GM10847 (cell line): ENCODE results near the gene EXPH5.

Experiments
- POLR2A ChIP-seq: IDR thresholded peaks from 2 replicates; pipeline ENCODE4 v1.6.1; 2011; ENCODE audit not compliant: insufficient read length; ENCODE audit errors: extremely low read depth

EXPH5 gene

DNA sequence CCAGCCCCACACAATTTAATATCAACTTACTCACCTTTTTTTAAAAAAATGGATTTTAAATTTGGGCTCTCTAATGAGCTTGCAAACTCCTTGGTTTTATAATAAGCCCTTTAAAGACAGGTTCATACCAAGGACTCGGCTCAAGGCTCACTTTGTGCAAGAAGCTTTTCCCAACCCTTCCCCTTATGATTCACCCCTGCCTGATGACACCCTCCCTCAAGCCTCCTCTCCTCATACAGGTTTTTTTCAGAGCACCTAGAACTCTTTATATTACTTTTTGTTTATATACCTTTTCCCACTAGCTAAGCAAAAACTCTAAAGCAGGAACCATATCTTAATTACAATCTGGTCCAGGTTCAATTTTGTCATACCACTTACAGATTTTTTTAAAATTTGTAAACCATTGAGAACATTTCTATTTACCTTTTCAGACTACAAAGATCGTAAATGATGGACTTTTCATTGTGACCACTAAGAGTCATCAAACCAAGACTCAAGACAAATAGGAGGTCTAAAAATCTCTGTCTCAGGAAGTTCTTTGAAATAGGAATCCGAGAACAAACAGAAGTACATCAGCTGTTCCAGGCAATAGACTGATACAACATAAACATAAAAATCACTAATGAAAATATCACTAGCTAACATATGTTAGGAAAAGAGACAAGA, 13.1 kb upstream of the EXPH5 start:
- no peak for TF ChIP-seq POLR2A

DNA sequence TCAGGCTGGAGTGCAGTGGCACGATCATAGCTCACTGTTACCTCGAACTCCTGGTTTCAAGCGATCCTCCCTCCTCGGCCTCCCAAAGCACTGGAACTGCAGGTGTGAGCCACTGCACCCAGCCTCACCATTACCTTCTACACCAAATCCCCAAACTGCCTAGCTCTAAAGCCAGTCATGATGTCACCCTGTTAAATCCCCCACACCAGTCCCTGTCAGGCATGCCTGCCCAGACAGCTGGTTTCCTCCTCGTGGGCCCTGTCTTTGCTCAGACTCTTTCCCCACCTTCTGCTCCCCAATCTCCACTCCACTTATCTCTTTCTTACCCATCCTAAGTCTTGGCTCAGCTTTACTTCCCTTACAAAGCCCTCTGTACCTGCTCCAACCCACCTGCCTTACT, 12.5 kb upstream of the EXPH5 start:
- no peak for TF ChIP-seq POLR2A

DNA sequence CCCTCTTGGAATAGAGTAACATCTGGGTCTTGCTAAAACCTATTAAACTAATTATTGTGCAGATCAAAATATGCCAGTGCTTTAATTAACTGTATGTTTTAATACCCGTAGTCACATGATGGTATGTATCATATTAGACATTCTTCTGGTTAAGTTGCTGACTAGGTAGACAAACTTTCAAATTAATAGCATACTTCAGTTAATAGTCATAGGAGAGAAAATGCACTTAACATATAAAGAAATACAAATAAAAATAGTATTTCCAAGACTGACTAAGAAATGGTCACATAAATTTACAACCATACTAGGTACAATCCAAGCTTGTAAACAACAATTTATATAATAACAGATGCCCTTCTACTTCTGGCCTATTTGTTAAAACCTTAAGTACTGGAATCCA, 7.6 kb upstream of the EXPH5 start:
- TF ChIP-seq POLR2A = no peak

DNA sequence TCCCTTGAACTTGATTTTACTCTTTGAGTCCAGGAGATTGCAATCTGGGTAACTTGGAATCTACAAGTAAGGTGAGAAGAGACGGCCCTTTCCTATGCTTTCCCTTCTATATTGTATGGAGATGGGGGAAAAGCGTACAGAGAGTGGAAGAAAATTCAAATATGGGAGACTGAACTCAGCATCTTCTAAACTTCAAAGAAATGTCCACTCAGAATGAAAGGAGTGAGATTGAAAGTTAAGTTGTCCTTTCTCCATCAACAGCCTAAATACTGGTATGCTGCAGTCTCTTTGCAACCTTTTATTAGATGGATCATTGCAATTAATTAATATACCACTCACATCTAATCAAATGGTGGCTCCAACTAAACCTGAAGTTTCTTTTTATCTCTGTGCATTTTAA, 6.4 kb upstream of the EXPH5 start:
- no peak for TF ChIP-seq POLR2A

- TF ChIP-seq POLR2A = no peak
Measured at GRCh38 chr11:108597736-108598355, 4.3 kb upstream of the EXPH5 start.

DNA sequence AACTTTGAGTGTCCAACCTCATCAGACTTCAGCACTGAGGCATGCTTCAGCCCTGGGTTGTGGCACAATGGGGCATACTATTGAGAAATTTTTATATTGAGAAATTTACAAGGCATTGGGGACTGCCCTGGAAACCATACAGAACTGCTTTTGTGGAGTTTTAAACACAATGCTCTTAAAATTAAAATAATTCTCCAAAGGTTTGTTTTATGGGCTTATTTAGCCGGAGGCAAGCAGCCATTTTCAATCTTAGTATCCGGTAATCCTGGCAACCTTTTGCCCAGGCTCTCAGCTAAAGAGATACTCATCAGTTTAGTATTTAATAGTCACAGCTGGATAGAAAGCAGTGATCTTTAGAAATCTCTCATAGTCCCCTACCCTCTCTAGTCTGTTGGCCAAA, 3.1 kb upstream of the EXPH5 start:
- no peak for TF ChIP-seq POLR2A

GRCh38 chr11:108593923-108594434, 411 bp upstream of the EXPH5 start:
- TF ChIP-seq POLR2A = no peak

- TF ChIP-seq POLR2A = no peak
Measured at GRCh38 chr11:108592591-108593213, 866 bp downstream of the EXPH5 start.

DNA sequence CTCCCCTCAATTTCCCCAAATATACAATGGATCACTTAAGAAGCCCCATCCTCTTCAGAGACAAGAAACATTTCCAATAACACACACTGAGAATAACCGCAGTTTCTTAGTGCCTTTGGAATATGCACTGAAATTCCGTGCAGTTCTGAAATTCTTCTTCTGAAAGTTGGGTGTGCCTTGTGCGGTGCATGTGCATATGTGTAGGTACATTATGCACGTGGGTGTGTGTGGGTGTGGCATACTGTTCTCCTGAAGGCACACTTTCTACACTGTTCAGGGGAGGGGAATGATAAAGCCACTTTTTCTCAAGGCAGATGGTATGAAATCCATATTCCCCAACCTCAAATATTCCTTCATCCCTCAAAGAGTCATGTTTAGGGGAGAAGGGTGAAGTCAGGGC, 1.7 kb downstream of the EXPH5 start:
- TF ChIP-seq POLR2A = no peak

GRCh38 chr11:108589136-108589535, 4.4 kb downstream of the EXPH5 start:
- no peak for TF ChIP-seq POLR2A

DNA sequence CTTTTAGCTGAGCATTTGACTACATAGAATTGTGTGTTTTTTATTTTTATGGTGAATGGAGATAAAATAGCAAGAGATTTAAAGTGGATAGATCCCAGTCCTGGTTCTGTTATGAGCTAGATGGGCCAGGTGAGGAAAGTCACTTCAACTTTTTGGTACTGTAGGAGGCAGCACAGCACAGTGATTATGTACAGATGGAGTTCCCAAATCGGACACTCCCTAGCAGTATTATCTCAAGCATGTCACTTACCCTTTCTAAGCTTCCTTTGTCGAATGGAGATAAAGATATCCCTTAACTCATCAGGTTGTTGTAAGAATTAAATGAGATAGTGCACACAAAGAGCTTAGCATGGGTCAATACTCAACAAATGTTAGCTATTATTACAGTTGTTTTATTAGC, 5.3 kb downstream of the EXPH5 start:
- TF ChIP-seq POLR2A = no peak

GRCh38 chr11:108587109-108587508, 6.5 kb downstream of the EXPH5 start:
- TF ChIP-seq POLR2A = no peak

DNA sequence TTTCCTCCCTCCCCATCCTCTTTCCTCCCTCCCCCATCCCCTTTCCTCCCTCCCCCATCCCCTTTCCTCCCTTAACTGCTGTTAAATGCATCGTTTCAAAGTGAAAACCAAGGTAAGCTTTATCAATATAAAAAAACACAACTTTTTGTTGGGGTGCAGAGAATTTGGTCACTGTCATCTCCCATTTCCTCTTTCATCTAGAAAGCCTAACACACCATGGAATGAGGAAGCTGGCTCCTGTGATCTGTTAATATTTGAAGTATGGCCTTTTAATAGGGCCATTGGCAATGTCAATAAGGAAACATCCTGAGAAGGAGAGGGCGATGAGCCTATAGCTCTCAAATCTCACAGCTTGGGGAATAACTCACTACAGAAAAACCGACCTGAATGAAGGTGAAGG, 7.0 kb downstream of the EXPH5 start:
- no peak for TF ChIP-seq POLR2A

GRCh38 chr11:108584973-108585372, 8.6 kb downstream of the EXPH5 start:
- no peak for TF ChIP-seq POLR2A

DNA sequence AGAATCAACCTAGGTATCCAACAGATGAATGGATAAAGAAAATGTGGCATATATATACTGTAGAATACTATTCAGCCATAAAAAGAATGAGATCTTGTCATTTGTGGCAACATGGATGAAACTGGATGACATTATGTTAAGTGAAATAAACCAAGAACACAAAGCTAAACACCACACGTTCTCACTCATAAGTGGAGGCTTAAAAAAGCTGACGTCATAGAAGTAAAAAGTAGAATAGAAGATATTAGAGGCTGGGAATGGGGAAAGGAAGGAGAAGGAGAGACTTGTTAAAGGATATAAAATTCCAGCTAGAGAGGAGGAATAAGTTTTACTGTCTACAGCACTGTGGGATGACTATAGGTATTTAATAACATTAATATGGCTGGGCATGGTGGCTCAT, 12.9 kb downstream of the EXPH5 start:
- no peak for TF ChIP-seq POLR2A

- TF ChIP-seq POLR2A = no peak
Measured at GRCh38 chr11:108580043-108580442, 13.5 kb downstream of the EXPH5 start.
